ENCODE data around the gene DYNLL2.
"Not testable (repeated sequence)": the region's sequence is repeated elsewhere in the genome, so short reads cannot be mapped to it uniquely, and the experiment has no call there.

DYNLL2 gene

GRCh38 chr17:58082870-58083490 is at the start of gene DYNLL2:
Gene DYNLL2 (plus strand): TSS chr17:58083419. CDS start chr17:58087091, 3,672 bp downstream.
- peak; percentile 86 for DNase-seq (ENCODE audit: low spot score)

GRCh38 chr17:58039975-58040374 is 43.2 kb upstream of the DYNLL2 start:
- DNase-seq (ENCODE audit: low spot score): no peak

GRCh38 chr17:58040386-58040785 is 42.8 kb upstream of the DYNLL2 start:
- no peak for DNase-seq (ENCODE audit: low spot score)

- DNase-seq (ENCODE audit: low spot score): no peak
Observed at GRCh38 chr17:58041161-58041560, 42.1 kb upstream of the DYNLL2 start.

GRCh38 chr17:58043221-58044181 is 39.7 kb upstream of the DYNLL2 start:
- DNase-seq (ENCODE audit: low spot score): no peak

GRCh38 chr17:58044256-58044655 is 39.0 kb upstream of the DYNLL2 start:
- not testable (repeated sequence) for DNase-seq (ENCODE audit: low spot score)

- DNase-seq (ENCODE audit: low spot score): no peak
Observed at GRCh38 chr17:58046239-58047094, 36.8 kb upstream of the DYNLL2 start.

GRCh38 chr17:58047376-58048150 is 35.7 kb upstream of the DYNLL2 start:
- no peak for DNase-seq (ENCODE audit: low spot score)

- no peak for DNase-seq (ENCODE audit: low spot score)
Observed at GRCh38 chr17:58049533-58049932, 33.7 kb upstream of the DYNLL2 start.

- DNase-seq (ENCODE audit: low spot score): no peak
Observed at GRCh38 chr17:58050966-58051365, 32.3 kb upstream of the DYNLL2 start.

GRCh38 chr17:58051468-58051867 is 31.8 kb upstream of the DYNLL2 start:
- no peak for DNase-seq (ENCODE audit: low spot score)

- no peak for DNase-seq (ENCODE audit: low spot score)
Observed at GRCh38 chr17:58052407-58052806, 30.8 kb upstream of the DYNLL2 start.

- no peak for DNase-seq (ENCODE audit: low spot score)
Observed at GRCh38 chr17:58052945-58053715, 30.1 kb upstream of the DYNLL2 start.

GRCh38 chr17:58054641-58055040 is 28.6 kb upstream of the DYNLL2 start:
- DNase-seq (ENCODE audit: low spot score): no peak

- DNase-seq (ENCODE audit: low spot score): no peak
Observed at GRCh38 chr17:58056476-58056875, 26.7 kb upstream of the DYNLL2 start.

GRCh38 chr17:58059141-58059540 is 24.1 kb upstream of the DYNLL2 start:
- no peak for DNase-seq (ENCODE audit: low spot score)

- no peak for DNase-seq (ENCODE audit: low spot score)
Observed at GRCh38 chr17:58060596-58061191, 22.5 kb upstream of the DYNLL2 start.

GRCh38 chr17:58061672-58062071 is 21.5 kb upstream of the DYNLL2 start:
- no peak for DNase-seq (ENCODE audit: low spot score)

- DNase-seq (ENCODE audit: low spot score): no peak
Observed at GRCh38 chr17:58065238-58065637, 18.0 kb upstream of the DYNLL2 start.

GRCh38 chr17:58066401-58066800 is 16.8 kb upstream of the DYNLL2 start:
- no peak for DNase-seq (ENCODE audit: low spot score)
